ENCODE data around the gene HTATIP2.
"Not testable (repeated sequence)": the region's sequence is repeated elsewhere in the genome, so short reads cannot be mapped to it uniquely, and the experiment has no call there.

Gene HTATIP2

DNA sequence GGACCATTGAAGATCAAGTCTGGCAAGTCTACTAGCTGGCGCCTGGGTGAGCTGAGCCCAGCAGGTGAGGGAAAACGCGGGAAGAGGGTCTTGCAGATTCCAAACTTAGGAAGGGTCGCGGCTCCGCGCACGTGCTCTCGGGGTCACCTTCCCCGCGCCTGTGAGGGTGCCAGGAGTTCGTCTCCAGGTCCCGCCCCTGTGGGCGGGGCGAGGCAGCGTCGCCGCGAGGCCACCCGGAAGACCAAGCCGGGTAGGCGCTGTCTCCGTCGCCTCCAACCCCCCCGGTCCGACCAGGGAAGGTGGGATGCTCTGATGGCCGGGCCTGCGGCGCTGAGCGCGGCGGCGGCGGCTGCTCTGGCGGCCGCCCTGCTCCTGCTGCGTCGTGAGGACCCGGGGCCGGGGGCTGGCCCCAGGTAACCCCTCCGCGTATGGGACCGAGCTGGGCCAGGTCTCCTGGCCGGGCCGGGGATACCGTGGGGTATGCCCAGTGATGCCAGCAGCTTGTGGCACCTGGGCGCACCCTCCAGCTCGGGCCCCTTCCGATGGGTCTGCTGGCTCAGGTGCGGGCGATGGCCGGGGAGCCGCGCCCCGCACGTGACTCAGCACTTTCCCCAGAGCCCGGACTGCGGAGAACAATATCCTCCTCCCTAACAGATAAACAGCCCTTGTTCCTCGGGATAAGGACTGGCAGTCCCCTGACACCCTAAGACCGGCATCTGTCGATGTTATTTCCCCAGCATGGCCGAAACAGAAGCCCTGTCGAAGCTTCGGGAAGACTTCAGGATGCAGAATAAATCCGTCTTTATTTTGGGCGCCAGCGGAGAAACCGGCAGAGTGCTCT is at the start of gene HTATIP2:
TSS of gene HTATIP2 (plus strand) at position 215 of the 841 bp plus-strand sequence. CDS start at position 739, 524 bp downstream.
- DNase-seq (ENCODE audit: low read depth in 2 of 2) = peak; percentile 51 to 60

DNA sequence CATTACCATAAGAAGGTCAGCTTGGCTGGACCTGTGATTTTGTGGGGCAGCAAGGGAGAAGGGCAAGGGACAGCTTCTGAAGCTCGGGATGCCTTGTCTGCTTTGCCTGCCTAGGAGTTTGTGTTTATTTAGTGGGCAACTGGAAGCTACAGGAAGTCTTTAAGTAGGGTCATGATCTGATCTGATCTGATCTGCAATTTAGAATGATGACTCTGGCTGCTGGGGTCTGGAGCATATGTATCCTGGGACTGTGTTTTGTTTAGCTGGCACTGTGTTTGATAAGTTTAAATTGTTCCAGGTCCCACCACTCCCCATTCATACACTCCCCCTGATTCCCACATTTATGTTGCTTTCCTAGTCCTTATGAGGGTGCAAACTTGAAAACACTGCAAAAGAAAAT is 47.7 kb upstream of the HTATIP2 start:
- no peak for DNase-seq (ENCODE audit: low read depth in 2 of 2)

DNA sequence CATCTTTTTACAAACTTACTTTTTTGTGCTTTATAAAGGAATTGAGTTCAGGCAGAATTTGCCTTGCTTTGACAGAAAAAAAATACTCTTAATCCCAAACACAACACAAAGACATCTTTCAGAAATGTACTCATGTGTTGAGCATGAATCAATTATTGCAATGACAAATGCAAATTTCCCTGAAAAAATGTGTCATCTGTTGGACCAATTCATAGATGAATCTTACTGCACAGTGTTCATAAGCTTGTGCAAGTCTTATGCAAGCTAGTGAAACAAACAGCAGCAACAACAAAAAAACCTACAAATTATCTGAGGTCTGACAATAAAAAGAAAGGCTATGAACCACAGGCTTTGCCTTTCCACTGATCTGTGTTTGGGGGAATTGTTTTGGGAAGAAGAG is 42.3 kb upstream of the HTATIP2 start:
- DNase-seq (ENCODE audit: low read depth in 2 of 2) = no peak

DNA sequence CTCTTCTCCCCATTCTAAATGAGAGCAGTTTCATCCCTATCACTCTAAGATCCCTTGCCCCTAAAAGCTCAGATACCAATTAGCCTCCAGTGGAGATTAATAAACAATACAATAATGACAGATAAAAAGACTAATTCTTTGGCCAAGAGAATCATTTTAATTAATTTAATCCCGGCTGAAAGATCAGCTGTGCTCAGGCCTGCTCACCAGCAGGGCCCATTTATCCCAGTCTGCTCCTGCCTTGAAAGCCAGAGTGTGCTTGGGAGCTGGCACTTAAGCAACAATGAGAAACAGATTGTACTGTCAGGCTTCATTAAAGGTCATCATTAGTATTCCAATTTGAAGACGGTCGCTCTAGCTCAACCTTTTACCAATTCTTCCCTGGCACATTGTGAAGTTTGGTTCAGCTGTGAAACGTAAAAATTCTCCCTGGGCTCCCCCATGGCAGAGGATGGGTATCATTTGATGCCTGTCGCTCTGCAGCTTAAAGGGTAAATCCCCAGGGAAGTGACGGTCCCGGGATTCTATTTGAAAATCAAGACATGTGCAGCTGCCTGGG is 36.1 kb upstream of the HTATIP2 start:
- no peak for DNase-seq (ENCODE audit: low read depth in 2 of 2)

DNA sequence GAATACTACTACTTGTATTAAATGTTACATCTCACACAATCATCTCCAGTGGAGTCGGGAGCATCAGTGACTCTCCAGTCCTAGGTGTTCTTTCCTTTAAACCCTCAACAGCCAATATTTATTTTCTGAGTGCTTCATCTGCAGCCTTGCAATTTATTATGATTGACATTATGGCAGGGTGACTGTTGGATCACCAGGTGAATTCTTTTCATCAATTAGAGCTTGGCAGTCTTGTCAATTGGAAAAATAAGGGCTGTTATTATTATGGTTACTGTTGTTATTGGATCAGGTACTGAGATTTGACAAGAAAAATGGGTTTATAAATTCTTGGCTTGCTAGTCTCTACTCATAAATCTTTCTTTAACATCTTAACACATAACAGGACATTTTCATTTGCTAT is 27.5 kb upstream of the HTATIP2 start:
- DNase-seq (ENCODE audit: low read depth in 2 of 2) = no peak

DNA sequence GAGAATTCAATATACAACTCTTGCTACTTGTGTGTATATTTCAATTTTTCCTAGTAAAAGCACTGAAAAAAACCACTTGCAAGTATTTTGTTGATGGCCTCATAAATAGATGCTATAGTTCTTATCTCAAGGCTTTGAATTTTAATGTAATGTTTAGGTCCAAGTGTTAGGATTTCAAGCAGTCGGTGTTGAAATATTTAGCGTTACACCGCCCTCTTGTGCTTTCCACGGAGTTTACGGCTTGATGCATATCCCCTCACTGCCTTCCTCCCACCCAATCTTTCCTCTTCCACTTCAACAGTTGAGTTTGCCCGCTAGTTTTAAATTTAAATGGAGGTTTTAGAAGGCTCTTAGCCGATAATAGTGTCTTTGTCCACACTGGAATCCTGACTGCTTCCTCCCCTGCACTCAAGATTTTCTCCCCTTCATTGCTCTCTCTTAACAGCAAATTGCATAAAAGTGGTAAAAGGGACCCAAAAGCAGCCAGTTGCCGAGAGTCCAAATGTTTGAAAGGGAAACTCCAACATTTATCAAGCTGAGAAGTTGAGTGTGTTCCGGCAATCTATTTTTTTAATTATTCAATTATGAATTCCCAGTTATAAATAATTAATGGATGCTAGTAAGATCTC is 25.9 kb upstream of the HTATIP2 start:
- DNase-seq (ENCODE audit: low read depth in 2 of 2) = no peak

DNA sequence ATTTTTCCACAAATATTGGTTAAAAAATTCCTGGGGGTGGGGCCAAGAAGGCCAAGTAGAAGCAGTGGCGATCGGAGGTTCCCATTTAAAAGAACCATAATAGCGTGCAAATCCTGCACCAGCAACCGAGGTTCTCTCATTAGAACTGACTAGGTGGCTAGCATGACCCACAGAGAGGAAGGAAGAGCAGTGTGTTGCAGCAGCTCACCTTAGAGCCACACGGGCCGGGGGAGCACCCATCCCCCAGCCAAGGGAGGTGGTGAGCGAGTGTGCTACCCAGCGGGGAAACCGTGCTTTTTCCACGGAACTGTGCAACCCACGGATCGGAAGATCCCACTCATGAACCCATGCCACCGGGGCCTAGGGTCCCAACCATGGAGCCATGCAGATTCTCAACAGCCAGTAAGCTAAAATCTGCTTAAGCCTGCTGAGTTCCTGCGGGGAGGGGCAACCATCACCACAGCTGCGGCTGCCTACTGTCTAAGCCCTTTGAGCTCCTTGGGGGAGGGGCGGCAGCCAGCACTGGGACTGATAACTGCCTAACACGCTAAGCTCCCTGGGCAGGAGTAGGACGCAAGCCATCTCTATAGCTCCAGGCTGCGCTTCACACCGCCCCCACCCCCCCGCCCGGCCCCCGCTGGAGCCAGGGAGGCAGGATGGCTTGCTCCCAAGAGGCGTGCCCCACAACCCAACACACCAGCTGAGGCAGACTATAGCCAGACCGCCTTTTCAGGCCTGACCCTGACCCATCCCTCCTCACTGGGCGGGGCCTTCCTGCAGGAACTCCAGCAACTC is 21.0 kb upstream of the HTATIP2 start:
- DNase-seq (ENCODE audit: low read depth in 2 of 2) = no peak

DNA sequence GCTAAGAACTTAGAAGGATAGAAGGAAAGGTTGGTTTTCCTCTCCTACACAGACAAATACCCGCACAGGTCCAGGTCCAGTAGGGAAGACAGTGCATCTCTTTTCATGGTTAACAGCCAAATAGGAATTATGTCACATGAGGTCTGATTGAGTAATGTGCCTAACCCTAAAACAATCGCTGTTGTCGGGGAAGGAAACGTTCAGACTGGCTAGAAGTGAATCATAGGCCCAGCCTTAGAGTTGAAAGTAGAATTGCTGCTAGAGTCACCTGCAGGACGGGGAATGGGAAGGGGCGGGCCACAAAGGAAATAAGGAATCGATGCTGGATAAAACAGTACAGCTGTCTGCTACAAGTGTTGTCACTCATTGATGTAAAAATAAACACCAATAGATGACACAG is 12.4 kb upstream of the HTATIP2 start:
- no peak for DNase-seq (ENCODE audit: low read depth in 2 of 2)

DNA sequence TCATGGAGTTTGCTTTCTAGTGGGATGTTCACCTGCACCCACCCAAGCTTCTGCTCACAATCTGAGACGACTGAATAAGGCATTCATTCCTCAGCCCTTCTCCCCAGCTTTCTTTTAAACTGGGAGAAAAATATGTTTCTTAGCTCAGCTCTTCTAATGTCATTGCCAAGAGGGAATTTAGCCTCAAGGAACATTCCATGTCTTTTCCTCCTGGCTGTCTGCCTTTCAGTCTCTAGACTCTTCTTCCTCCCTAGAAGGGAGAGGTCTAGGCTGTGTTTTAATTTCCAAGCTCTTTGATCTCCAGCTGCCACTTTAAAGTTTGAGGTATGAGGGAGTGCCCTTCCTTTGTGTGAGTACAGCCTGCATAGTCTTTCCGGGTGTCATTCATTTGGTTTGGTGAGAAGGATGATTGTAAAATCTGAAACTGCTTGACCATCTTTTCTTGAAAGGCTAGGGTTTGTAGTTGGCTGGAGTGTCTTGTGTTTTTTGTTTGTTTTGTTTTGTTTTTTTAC is 11.7 kb upstream of the HTATIP2 start:
- no peak for DNase-seq (ENCODE audit: low read depth in 2 of 2)

DNA sequence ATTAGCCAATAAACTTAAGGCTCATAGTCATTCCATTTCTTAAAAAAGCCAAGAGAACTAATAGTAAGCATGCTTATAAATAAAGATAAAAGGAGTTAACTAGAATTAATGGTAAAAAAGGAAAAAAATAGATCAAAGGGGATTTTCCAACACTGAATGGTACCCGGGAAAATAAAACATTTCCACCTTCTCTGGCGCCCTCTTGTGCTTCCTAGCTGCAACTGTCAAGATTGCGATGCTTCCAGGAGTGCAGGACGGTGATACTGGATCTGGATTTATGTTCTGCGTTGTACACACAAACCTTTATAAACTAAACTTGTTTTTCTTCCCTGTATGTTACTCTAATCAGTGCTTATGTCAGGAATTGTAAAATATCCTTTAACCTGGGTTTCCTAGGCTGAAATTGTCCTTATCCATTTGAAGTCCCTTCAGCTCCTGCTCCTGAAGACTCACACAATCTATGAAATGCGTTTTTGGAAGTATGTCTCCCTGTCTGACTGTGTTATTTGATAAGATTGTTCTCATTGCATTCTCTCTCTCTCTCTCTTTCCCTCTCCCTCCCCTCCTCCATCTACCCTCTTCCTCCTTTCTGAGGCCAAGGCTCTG is 9.6 kb upstream of the HTATIP2 start:
- no peak for DNase-seq (ENCODE audit: low read depth in 2 of 2)

DNA sequence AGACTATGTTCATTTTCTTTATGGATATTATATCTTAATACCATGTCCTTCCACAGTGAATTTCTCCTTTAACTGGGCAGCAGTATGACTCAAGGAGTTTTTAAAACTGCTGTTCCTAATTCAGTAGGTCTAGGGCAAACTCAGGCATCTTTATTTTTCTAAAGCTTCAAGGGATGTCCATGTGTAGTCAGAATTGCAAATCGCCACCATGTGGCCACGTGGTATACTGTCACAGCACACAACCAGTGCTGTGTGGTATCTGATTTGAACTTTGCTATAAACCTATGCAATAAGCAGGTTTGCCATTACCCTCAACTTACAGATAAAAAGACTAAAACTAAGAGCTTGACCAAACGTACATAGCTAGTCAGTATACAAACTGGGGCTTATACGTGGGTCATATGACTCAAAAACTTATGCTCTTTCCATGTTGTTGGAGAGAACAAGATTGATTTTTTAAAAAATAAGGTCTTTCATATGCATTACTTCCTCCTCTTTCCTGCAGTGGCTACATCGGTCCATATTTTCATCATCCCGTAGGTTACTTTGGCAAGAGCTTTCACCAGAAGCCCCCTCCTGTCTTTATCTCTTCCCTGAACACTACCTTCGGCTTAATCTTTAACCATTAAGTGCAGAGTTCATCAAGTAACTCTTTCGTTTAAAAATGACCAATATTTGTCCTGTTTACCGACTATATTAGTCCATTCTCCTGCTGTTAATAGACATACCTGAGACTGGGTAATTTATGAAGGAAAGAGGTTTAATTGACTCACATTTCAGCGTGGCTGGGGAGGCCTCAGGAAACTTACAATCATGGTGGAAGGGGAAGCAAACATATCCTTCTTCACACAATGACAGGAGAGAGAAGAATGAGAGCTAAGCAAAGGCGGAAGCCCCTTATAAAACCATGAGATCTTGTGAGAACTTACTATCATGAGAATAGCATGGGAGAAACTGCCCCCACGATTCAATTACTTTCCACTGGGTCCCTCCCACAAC is 8.0 kb upstream of the HTATIP2 start:
- DNase-seq (ENCODE audit: low read depth in 2 of 2) = no peak

DNA sequence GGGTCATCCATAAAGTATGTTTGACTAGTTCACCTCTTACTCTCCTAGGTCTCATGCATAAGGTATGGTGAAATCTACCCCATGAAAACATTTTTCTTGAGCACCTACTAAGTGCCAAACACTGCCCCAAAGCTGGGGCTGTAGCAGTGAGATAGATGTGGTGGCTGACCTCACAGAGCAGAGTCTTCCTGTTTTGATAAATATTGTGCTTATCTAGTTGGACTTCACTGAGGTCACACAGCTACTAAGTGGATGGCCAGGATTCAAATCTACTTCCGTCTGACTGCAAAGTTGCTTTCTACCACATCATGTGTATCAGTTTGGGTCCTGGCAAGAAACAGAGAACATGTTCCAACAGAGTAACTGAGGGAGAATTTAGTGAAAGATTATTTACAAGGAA is 6.4 kb upstream of the HTATIP2 start:
- no peak for DNase-seq (ENCODE audit: low read depth in 2 of 2)

DNA sequence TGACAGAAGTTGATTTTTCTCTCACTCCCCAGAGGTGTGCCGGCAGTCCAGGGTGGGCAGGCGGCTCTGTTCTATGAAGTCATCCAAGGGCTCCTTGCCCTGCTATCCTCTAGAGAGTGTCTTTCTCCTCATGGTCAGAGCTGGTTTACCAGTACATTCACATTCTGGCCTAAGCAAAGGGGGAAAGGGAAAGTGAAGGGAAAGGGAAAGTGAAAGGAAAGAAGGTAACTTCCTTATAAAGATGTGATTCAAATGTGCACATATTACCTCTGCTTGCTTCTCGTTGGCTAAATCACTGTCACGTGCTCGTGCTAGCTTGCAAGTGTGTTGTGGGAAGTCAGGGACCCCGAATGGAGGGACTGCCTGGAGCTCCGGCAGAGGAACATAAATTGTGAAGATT is 2.9 kb upstream of the HTATIP2 start:
- no peak for DNase-seq (ENCODE audit: low read depth in 2 of 2)

DNA sequence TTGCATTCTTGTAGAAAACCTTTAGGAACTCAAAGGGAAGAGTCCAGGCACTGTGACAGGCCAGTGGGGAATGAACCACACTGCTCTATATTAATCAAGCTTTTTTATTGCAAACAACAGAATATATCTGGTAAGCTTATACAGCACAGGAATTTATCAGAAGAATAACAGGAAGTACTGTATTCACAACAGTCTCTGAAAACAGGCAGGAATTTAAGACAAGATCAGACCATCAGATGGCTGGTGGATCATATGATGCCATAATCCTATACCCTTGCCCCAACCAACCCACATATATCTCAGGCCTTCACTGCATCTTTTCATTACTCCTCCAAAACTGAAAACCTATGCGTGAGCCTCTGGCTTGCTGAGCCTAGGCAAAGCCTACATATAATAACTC is 1.0 kb upstream of the HTATIP2 start:
- DNase-seq (ENCODE audit: low read depth in 2 of 2) = no peak

DNA sequence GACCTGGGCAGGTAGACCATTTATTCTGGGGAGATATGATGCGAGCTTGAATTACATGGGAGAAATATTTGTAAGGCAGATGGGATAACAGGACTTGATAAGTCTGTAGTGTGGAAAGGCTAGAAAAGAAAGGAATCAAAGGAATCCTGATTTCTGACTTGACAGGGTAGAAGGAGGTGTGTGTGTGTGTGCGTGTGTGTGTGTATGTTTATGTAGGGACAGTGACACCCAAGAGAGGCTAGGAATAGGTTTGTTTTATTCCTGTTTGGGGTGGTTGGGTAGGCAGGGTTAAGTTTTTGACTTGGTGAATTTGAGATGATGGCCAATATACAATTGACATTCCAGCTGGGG is 390 bp upstream of the HTATIP2 start:
- no peak for DNase-seq (ENCODE audit: low read depth in 2 of 2)

DNA sequence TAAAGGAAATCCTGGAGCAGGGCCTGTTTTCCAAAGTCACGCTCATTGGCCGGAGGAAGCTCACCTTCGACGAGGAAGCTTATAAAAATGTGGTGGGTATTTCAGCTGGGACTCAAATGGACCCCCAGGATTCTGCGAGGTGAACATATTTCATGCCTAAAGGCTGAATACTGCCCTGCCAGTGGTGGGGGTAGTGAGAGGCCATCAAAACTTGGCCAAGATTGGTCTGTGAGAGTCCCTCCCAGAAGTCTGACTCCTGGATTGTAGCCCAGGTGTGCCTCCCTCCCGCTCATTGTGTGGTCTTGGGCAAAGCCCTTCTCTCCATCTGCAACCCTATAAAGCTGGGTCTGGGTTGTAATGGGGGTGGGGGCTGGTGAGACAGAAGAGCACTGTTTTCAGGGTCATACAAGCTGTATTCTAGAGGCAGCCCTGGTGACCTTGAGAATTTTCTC is 853 bp downstream of the HTATIP2 start:
- DNase-seq (ENCODE audit: low read depth in 2 of 2) = no peak

DNA sequence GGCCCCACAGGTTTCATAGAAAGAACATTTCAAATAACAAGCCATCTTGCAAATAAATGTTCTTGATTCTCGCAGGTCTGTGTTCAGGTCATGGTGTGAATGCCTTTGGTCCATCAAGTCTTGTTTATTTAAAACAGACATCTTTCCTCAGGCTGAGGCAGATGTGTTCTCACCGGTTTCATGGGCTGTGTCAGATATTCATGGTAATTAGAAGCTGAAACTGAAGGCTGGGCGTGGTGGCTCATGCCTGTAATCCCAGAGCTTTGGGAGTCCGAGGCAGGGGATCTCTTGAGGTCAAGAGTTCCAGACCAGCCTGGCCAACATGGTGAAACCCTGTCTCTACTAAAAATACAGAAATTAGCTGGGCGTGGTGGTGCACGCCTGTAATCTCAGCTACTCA is 2.0 kb downstream of the HTATIP2 start:
- DNase-seq (ENCODE audit: low read depth in 2 of 2) = not testable (repeated sequence)

DNA sequence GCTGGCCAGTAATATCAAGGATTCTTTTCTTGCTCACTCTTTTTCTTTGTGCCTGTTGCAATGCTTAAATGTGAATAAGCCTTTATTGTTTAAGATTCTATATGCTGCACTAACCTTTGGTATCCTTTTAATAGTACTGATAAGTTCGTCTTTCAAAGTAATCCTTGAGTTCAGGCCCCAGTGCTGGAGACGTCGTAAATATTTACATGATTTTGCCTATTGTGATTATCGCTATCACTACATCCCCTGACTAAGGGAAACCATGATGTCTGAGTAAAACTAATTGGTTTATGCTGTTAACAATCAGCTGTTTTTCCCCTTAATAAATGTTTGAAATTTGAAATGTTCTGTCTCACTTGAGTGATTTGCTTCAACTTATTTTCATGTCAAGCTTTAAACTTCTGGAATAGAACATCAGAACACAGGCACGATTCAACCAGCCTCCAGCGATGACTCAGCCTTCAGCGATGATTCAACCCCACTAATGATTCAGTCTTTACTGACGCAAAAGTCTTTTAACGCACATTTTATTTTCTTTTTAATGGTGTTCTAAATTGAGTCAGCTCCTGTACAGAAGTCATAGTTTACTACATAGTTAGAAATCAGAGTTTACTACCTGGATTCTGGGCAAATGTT is 3.9 kb downstream of the HTATIP2 start:
- peak; percentile 36 to 54 for DNase-seq (ENCODE audit: low read depth in 2 of 2)

DNA sequence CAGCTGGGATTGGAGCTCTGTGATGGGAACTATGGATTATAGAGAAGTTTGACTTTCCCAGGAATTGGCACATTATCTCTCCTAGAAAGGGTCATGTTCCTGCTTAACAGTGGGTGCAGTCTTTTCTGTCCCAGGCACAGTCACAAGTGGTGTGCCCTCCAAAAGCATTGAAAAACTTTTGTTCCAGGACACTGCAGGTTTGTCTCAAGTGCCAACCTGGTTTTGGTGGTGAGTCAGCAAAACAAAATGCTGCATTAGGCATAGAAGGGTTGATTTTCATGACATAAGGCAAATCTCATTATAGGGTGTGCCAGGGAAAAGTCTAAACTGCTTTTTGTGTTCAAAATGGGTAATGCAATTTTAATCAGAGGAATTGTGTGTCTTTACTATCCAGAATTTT is 4.9 kb downstream of the HTATIP2 start:
- DNase-seq (ENCODE audit: low read depth in 2 of 2) = no peak

DNA sequence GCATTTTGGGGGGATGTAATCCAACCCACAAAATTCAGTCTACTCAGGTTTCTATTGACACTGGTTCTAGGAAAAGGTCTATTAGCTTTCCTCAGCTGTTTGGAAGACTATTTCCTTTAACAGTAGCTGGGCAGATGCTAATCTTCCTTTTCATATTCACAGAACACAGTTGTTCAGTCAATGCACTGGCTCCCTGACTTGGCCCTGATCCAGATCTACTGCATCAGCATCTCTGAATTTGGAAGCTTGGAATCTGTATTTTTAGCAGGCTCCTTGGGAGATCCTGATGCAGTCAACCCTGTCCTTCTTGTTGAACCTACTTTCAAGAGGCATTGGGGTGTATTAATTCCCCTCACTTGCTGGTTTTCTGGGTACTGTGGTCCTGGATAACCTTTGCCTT is 6.3 kb downstream of the HTATIP2 start:
- DNase-seq (ENCODE audit: low read depth in 2 of 2) = no peak
